Neutrophil (primary cell): ENCODE data around the gene CCDC40.
A peak's percentile ranks its signal among the peaks of the same experiment; 100 is the strongest.
"Not testable (repeated sequence)": the region's sequence is repeated elsewhere in the genome, so short reads cannot be mapped to it uniquely, and the experiment has no call there.

Source experiments
- H3K27ac ChIP-seq: fragments of 200-600 bp; sonication (generic); 2 replicates; pipeline ENCODE4 v1.5.1; 2016; ENCODE audit warnings: mild to moderate bottlenecking, moderate library complexity
- H3K27me3 ChIP-seq: fragments of 200-600 bp; sonication (generic); 2 replicates; pipeline ENCODE4 v1.6.0; 2016; ENCODE audit warnings: mild to moderate bottlenecking
- H3K36me3 ChIP-seq: fragments of 200-600 bp; sonication (generic); 2 replicates; pipeline ENCODE4 v1.5.1; 2017
- H3K4me1 ChIP-seq, 2 experiments: fragments of 200-600 bp in 1 of 2; sonication (generic) in 1 of 2; 1 replicate in 1 of 2; 2 replicates in 1 of 2; pipeline versions ENCODE4 v1.5.1 to v1.6.1; 2013 to 2016; ENCODE audit warnings: low read depth in 1 of 2, low read length in 1 of 2, mild to moderate bottlenecking in 1 of 2, moderate library complexity in 1 of 2; ENCODE audit not compliant: control insufficient read depth in 1 of 2, insufficient read depth in 1 of 2
- H3K4me3 ChIP-seq, 2 experiments: fragments of 200-600 bp in 1 of 2; sonication (generic) in 1 of 2; 1 replicate in 1 of 2; 2 replicates in 1 of 2; pipeline ENCODE4 v1.5.1; 2013 to 2016; ENCODE audit warnings: low read depth in 1 of 2, low read length in 1 of 2, mild to moderate bottlenecking in 1 of 2, moderate library complexity in 1 of 2
- H3K9me3 ChIP-seq: fragments of 200-600 bp; sonication (generic); 2 replicates; pipeline ENCODE4 v1.5.1; 2016
- TF ChIP-seq, protein P1 (sequence below): fragments of 200-600 bp; sonication (generic); IDR thresholded peaks from 2 replicates; pipeline ENCODE4 v1.5.1; 2016; ENCODE audit warnings: antibody characterized with exemption

CCDC40 gene

GRCh38 chr17:79993390-79994227 is 42.8 kb upstream of the CCDC40 start:
- Histone ChIP-seq H3K27ac (peak overlapping the region; percentile 85), H3K9me3 (no peaks in the 10 kb centered on the region), H3K27me3 (peaks cover 45% of the 10 kb centered on the region), H3K36me3 (no peaks in the 10 kb centered on the region), H3K4me3 (peak overlapping the region; percentile 46 to 70), H3K4me1 (peaks cover 68 to 73% of the 10 kb centered on the region in 2 experiments)
- TF ChIP-seq, protein P1, sequence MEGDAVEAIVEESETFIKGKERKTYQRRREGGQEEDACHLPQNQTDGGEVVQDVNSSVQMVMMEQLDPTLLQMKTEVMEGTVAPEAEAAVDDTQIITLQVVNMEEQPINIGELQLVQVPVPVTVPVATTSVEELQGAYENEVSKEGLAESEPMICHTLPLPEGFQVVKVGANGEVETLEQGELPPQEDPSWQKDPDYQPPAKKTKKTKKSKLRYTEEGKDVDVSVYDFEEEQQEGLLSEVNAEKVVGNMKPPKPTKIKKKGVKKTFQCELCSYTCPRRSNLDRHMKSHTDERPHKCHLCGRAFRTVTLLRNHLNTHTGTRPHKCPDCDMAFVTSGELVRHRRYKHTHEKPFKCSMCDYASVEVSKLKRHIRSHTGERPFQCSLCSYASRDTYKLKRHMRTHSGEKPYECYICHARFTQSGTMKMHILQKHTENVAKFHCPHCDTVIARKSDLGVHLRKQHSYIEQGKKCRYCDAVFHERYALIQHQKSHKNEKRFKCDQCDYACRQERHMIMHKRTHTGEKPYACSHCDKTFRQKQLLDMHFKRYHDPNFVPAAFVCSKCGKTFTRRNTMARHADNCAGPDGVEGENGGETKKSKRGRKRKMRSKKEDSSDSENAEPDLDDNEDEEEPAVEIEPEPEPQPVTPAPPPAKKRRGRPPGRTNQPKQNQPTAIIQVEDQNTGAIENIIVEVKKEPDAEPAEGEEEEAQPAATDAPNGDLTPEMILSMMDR, result peak; percentile 17

GRCh38 chr17:79994228-79994569 is 42.2 kb upstream of the CCDC40 start:
- H3K27ac ChIP-seq, result peak overlapping the region; percentile 85
- H3K4me1 ChIP-seq, result peaks cover 71 to 74% of the 10 kb centered on the region in 2 experiments

GRCh38 chr17:79994602-79995001 is 41.8 kb upstream of the CCDC40 start:
- Histone ChIP-seq H3K36me3 (no peaks in the 10 kb centered on the region), H3K4me3 (no peak overlapping the region), H3K27ac (peak overlapping the region; percentile 85), H3K27me3 (peaks cover 35% of the 10 kb centered on the region), H3K4me1 (peaks cover 71 to 74% of the 10 kb centered on the region in 2 experiments), H3K9me3 (no peaks in the 10 kb centered on the region)
- TF ChIP-seq, protein P1, result no peak

More at GRCh38 chr17:79994228-79994569, 42.2 kb upstream of the CCDC40 start:
- not testable (repeated sequence) for H3K36me3 ChIP-seq, H3K9me3 ChIP-seq
- peak overlapping the region in 1 of 2 experiments; percentile 70 for H3K4me3 ChIP-seq
- peaks cover 39% of the 10 kb centered on the region for H3K27me3 ChIP-seq

- Histone ChIP-seq H3K4me1 (peaks cover 71 to 74% of the 10 kb centered on the region in 2 experiments), H3K36me3 (no peaks in the 10 kb centered on the region), H3K27me3 (peaks cover 24% of the 10 kb centered on the region), H3K4me3 (no peak overlapping the region), H3K9me3 (no peaks in the 10 kb centered on the region), H3K27ac (peak overlapping the region; percentile 97)
- TF ChIP-seq, protein P1, result no peak
These were observed 40.7 kb upstream of the CCDC40 start for GRCh38 chr17:79995696-79996095.

GRCh38 chr17:79996291-79996690 is 40.2 kb upstream of the CCDC40 start:
- Histone ChIP-seq H3K27ac (peak overlapping the region; percentile 97), H3K27me3 (peaks cover 18% of the 10 kb centered on the region), H3K36me3 (no peaks in the 10 kb centered on the region), H3K4me1 (peaks cover 71 to 74% of the 10 kb centered on the region in 2 experiments), H3K4me3 (peak overlapping the region; percentile 22 to 38), H3K9me3 (no peaks in the 10 kb centered on the region)
- TF ChIP-seq, protein P1, result no peak

DNA sequence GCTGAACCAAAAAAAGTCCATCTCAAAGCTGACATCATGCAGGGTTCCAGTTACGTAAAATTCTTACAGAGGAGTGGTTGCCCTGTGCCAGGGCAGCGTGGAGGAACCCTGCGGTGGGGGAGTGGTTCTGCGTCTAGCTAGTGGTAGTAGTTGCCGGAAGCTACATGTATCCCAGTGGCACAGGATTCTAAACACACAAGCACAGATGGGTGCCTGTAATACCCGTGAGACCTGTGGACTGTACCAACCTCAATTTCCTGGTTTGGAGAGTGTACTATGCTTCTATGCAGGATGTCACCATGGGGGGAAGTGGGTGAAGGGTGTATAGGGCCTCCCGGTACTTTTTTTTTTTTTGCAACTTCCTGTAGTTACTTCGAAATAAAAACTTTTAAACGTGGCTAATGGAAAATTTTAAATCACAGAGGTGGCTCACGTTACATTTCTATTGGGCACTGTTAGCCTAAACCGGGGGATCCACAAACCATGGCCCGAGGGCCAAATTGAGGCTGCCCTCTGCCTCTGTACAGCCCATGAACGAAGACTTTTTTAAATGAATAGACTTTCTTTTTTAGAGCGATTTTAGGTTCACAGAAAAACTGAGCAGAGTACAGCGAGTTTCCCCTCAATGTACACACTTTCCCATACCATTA is 39.3 kb upstream of the CCDC40 start:
- peak overlapping the region; percentile 97 for H3K27ac ChIP-seq
- peak overlapping the region; percentile 38 to 44 for H3K4me3 ChIP-seq
- peaks cover 10% of the 10 kb centered on the region for H3K27me3 ChIP-seq
- TF ChIP-seq, protein P1, result peak; percentile 63
- H3K4me1 ChIP-seq, result peaks cover 66 to 67% of the 10 kb centered on the region in 2 experiments
- H3K9me3 ChIP-seq, result no peaks in the 10 kb centered on the region
- H3K36me3 ChIP-seq, result no peaks in the 10 kb centered on the region
